HepG2 (cell line): ENCODE measurements around the gene S100A16. TPM values are rescaled to one million over a fixed set of nuclear protein-coding genes. Genes with fewer than 3 reads are reported as not detected.
A peak's percentile ranks its signal among the peaks of the same experiment; 100 is the strongest.

Source experiments
- ATAC-seq: fragments of 200-7000 bp; cut with Tn5 transposase; 3 replicates; pipeline ENCODE4 v1.9.1; 2020; ENCODE audit warnings: mild to moderate bottlenecking, moderate library complexity
- BruUV-seq: library from RNA; stranded (reverse); fragments of 400-500 nt; replicated peaks from 2 replicates; lab custom pipeline; 2021; lab: Mats Ljungman, UMichigan
- CTCF ChIA-PET: fragments of 300-600 bp; formaldehyde crosslinking; extraction: SDS; loops from one replicate; lab custom pipeline; 2021; ENCODE audit warnings: low total read pairs, inconsistent platforms, low intra/inter-chr PET ratio; lab: Yijun Ruan, JAX
- POLR2A ChIA-PET: fragments of 350-600 bp; sonication (Branson Sonifier 250); formaldehyde crosslinking; loops from one replicate; lab custom pipeline; 2020; ENCODE audit warnings: antibody characterized with exemption, inconsistent platforms; lab: Yijun Ruan, JAX
- DNase-seq: peaks from one replicate; pipeline ENCODE4 v3.0.0-alpha.2; 2015; ENCODE audit warnings: low spot score
- FAIRE-seq: peaks from 3 replicates; lab custom pipeline; 2011; peaks lifted over from hg19 to GRCh38; lab: Jason Lieb, UNC
- H2AFZ ChIP-seq: one replicate; pipeline ENCODE4 v1.6.1; 2011; ENCODE audit warnings: low read length, inconsistent platforms
- H3K27ac ChIP-seq: fragments of 300-600 bp; 3 replicates; pipeline ENCODE4 v1.8.0; 2011; ENCODE audit warnings: mixed run types, mild to moderate bottlenecking, mixed read lengths, low read length, inconsistent platforms; ENCODE audit not compliant: insufficient read depth; ENCODE audit errors: extremely low read length
- H3K27me3 ChIP-seq, 2 experiments: fragments of 200-600 bp in 1 of 2; 2 replicates in 1 of 2; 3 replicates in 1 of 2; pipeline versions ENCODE4 v1.6.0 to v1.8.0; 2011; ENCODE audit warnings: low read length in 2 of 2, mild to moderate bottlenecking in 2 of 2, moderate library complexity in 2 of 2, inconsistent platforms in 1 of 2; ENCODE audit not compliant: insufficient read depth in 2 of 2, control insufficient read depth in 1 of 2
- H3K36me3 ChIP-seq, 2 experiments: fragments of 200-600 bp in 1 of 2; replicated peaks in 1 of 2; 2 replicates in 1 of 2; 3 replicates in 1 of 2; pipeline versions ENCODE4 v1.5.1 to v1.8.0; 2011; ENCODE audit warnings: low read length in 2 of 2, inconsistent platforms in 1 of 2; ENCODE audit not compliant: insufficient read depth in 2 of 2, control insufficient read depth in 1 of 2
- H3K4me1 ChIP-seq: 2 replicates; pipeline ENCODE4 v1.5.1; 2012; ENCODE audit warnings: low read length, inconsistent platforms; ENCODE audit not compliant: insufficient read depth
- H3K4me2 ChIP-seq: 2 replicates; pipeline ENCODE4 v1.6.0; 2011; ENCODE audit warnings: low read depth, low read length, inconsistent platforms
- H3K4me3 ChIP-seq, 3 experiments: fragments of 200-600 bp in 1 of 3; sonication (generic), shearing (Covaris generic) in 1 of 3; replicated peaks in 1 of 3; 2 replicates each; pipeline ENCODE4 v1.5.1; 2011 to 2016; ENCODE audit warnings: low read length in 3 of 3, inconsistent platforms in 2 of 3, low read depth in 2 of 3, mild to moderate bottlenecking in 2 of 3, control low read depth in 1 of 3, mixed read lengths in 1 of 3; ENCODE audit not compliant: insufficient read depth in 1 of 3
- H3K79me2 ChIP-seq: one replicate; pipeline ENCODE4 v1.6.1; 2011; ENCODE audit warnings: low read length, inconsistent platforms; ENCODE audit not compliant: insufficient read depth
- H3K9ac ChIP-seq: 2 replicates; pipeline ENCODE4 v1.6.0; 2011; ENCODE audit warnings: mild to moderate bottlenecking, low read depth, low read length, inconsistent platforms; ENCODE audit not compliant: insufficient read depth
- H3K9me3 ChIP-seq: 2 replicates; pipeline ENCODE4 v1.5.1; 2012; ENCODE audit warnings: mild to moderate bottlenecking, low read length
- H4K20me1 ChIP-seq: 2 replicates; pipeline ENCODE4 v1.6.0; 2011; ENCODE audit warnings: inconsistent platforms, mild to moderate bottlenecking, low read length, moderate library complexity; ENCODE audit not compliant: insufficient read depth
- KLF16 ChIP-seq, 2 experiments: sonication (generic) in 1 of 2; formaldehyde crosslinking in 1 of 2; IDR thresholded peaks; 2 replicates each; pipeline versions ENCODE4 v1.6.1 to v1.8.0; 2016 to 2023; ENCODE audit warnings: missing genetic modification reagents in 2 of 2, missing compliant biosample characterization in 1 of 2
- MAZ ChIP-seq, 2 experiments: sonication (generic) in 1 of 2; formaldehyde crosslinking in 1 of 2; IDR thresholded peaks; 2 replicates each; pipeline versions ENCODE4 v1.5.0 to v1.6.1; 2012 to 2020; ENCODE audit warnings: low read depth in 2 of 2, mild to moderate bottlenecking in 2 of 2, borderline replicate concordance in 1 of 2, improper control_type of control experiment in 1 of 2, low read length in 1 of 2, missing genetic modification reagents in 1 of 2, moderate library complexity in 1 of 2
- NONO ChIP-seq, 2 experiments: fragments of 450-650 bp in 1 of 2; sonication (generic) in 1 of 2; formaldehyde crosslinking in 1 of 2; IDR thresholded peaks in 1 of 2; conservative IDR thresholded peaks in 1 of 2; 2 replicates each; pipeline versions ENCODE4 v1.6.1 to v1.8.0; 2017 to 2022; ENCODE audit warnings: mild to moderate bottlenecking in 1 of 2, missing genetic modification reagents in 1 of 2, moderate library complexity in 1 of 2
- POGZ ChIP-seq: sonication (generic); formaldehyde crosslinking; IDR thresholded peaks from 2 replicates; pipeline ENCODE4 v1.4.0; 2020; ENCODE audit warnings: mild to moderate bottlenecking, missing genetic modification reagents
- POLR2A ChIP-seq, 2 experiments: IDR thresholded peaks; 2 replicates each; pipeline ENCODE4 v1.6.1; 2011; ENCODE audit warnings: low read depth in 2 of 2, low read length in 2 of 2, mild to moderate bottlenecking in 1 of 2, moderate library complexity in 1 of 2; ENCODE audit not compliant: insufficient read depth in 1 of 2
- RBM22 ChIP-seq: fragments of 200-400 bp; formaldehyde crosslinking; optimal IDR thresholded peaks from 2 replicates; pipeline ENCODE3; 2017; ENCODE audit warnings: mild to moderate bottlenecking, low read length, moderate library complexity
- SP5 ChIP-seq: IDR thresholded peaks from 2 replicates; pipeline ENCODE4 v1.6.1; 2016; ENCODE audit warnings: low read depth, borderline replicate concordance
- SRSF1 ChIP-seq: fragments of 200-400 bp; formaldehyde crosslinking; optimal IDR thresholded peaks from 2 replicates; pipeline ENCODE3; 2017; ENCODE audit warnings: mild to moderate bottlenecking, low read depth, low read length, moderate library complexity
- ZBTB42 ChIP-seq: sonication (generic); formaldehyde crosslinking; IDR thresholded peaks from 2 replicates; pipeline ENCODE4 v1.5.0; 2020; ENCODE audit warnings: mild to moderate bottlenecking, missing genetic modification reagents
- ZFP36 ChIP-seq: fragments of 150-350 bp; IDR thresholded peaks from 2 replicates; pipeline ENCODE4 v1.6.1; 2018; ENCODE audit warnings: borderline replicate concordance, low read length, low read depth; ENCODE audit not compliant: partially characterized antibody
- ZNF263 ChIP-seq: sonication (generic); formaldehyde crosslinking; IDR thresholded peaks from 2 replicates; pipeline ENCODE4 v1.4.0; 2020; ENCODE audit warnings: missing genetic modification reagents
- ZNF737 ChIP-seq: sonication (generic); formaldehyde crosslinking; IDR thresholded peaks from 2 replicates; pipeline ENCODE4 v1.5.0; 2020; ENCODE audit warnings: missing genetic modification reagents, mild to moderate bottlenecking, borderline replicate concordance
- WGBS: methylation state at CpG from one replicate; pipeline ENCODE4 v1.1.6; 2017; ENCODE audit warnings: low lambda C conversion rate; 5-methylcytosine and 5-hydroxymethylcytosine counted together
- in situ Hi-C: cut with HindIII; loops from 2 replicates; pipeline ENCODE4 v1.10.0; 2017; ENCODE audit warnings: low pct_unique_long_range_greater_than_20kb; ENCODE audit not compliant: extremely low pct_ligation_motif_present
- intact Hi-C: fragments of 100-400 bp; cut with micrococcal nuclease; formaldehyde crosslinking; loops from one replicate; pipeline ENCODE4 v1.10.0; 2022; ENCODE audit not compliant: unreplicated experiment
- polyA plus RNA-seq, 8 experiments: library from polyadenylated mRNA; depleted of rRNA in 3 of 8; stranded (reverse) in 7 of 8; unstranded in 1 of 8; fragments of >200 nt; fragmentation: Illumina TruSeq in 4 of 8; extraction: Trizol in 4 of 8; gene quantifications; 2 replicates each; pipeline versions ENCODE4 v1.2.1 to v1.2.3, GENCODE V29; 2011 to 2016; ENCODE audit warnings: low read depth in 4 of 8, missing spikeins in 1 of 8, mixed read lengths in 1 of 8; ENCODE audit not compliant: insufficient read depth in 1 of 8
- total RNA-seq, 5 experiments: library from RNA; depleted of rRNA; stranded (reverse); fragments of >200 nt; fragmentation: Illumina TruSeq; extraction: Trizol; gene quantifications; 2 replicates each; pipeline ENCODE4 v1.2.3, GENCODE V29; 2016; ENCODE audit warnings: low read depth in 1 of 5
- TF ChIP-seq, protein P1 (sequence below): sonication (generic); formaldehyde crosslinking; IDR thresholded peaks from 2 replicates; pipeline ENCODE4 v1.4.0; 2020; ENCODE audit warnings: mild to moderate bottlenecking, low read depth, missing genetic modification reagents
- TF ChIP-seq, protein P2 (sequence below): sonication (generic); formaldehyde crosslinking; IDR thresholded peaks from 2 replicates; pipeline ENCODE4 v1.5.1; 2020; ENCODE audit warnings: missing genetic modification reagents, mild to moderate bottlenecking, borderline replicate concordance
- TF ChIP-seq, protein P3 (sequence below): sonication (generic); formaldehyde crosslinking; IDR thresholded peaks from 2 replicates; pipeline ENCODE4 v1.5.0; 2020; ENCODE audit warnings: missing genetic modification reagents
- TF ChIP-seq, protein P4 (sequence below): sonication (generic); formaldehyde crosslinking; IDR thresholded peaks from 2 replicates; pipeline ENCODE4 v1.4.0; 2020; ENCODE audit warnings: mild to moderate bottlenecking, missing genetic modification reagents, borderline replicate concordance

Gene S100A16
- total and polyA plus RNA-seq, 2 of the 13 experiments (the other 11 are each of a cell fraction or from before 2014, with no cell fraction given): 46.0 to 195 TPM

- peak; percentile 72 for DNase-seq
- 4% methylated on average over 8 of the region's 10 CpGs for WGBS
- intact Hi-C loops: loop anchor here (1.0 to 5.0 kb wide), 3 partner anchors 19 to 116 kb away; no protein-coding TSS in a partner anchor
- no peaks in the 10 kb centered on the region for H3K9me3 ChIP-seq
- peak; percentile 68 for ATAC-seq
- CTCF ChIA-PET: interaction anchor here (1.4 to 2.0 kb wide), 3 partner anchors 55 to 118 kb away, joined by 5 to 18 read pairs (median 7); no protein-coding TSS in a partner anchor
- in situ Hi-C loops: loop anchor here (5.0 kb wide), 2 partner anchors 56 to 121 kb away; no protein-coding TSS in a partner anchor
- no TSS peak for BruUV-seq
- H4K20me1 ChIP-seq: no peaks in the 10 kb centered on the region
- H3K4me2 ChIP-seq: peak within 1 kb of the TSS; percentile 91
- H3K79me2 ChIP-seq: peaks cover 34% of the 10 kb centered on the region
- H3K36me3 ChIP-seq: peaks cover 0 to 2% of the 10 kb centered on the region in 2 experiments; a peak in 2 of 5 replicates
- H3K4me1 ChIP-seq: peaks cover 63% of the 10 kb centered on the region
- no peak for FAIRE-seq
- no peaks in the 10 kb centered on the region for H3K27me3 ChIP-seq
- POLR2A ChIA-PET: interaction anchor here (0.6 to 15.2 kb wide), 30 partner anchors 9 to 359 kb away, joined by 3 to 390 read pairs (median 6); partner anchors contain the start of genes INTS3, S100A14, S100A16 and S100A6
- H2AFZ ChIP-seq: peak within 1 kb of the TSS; percentile 63
- peak within 1 kb of the TSS; percentile 87 for H3K27ac ChIP-seq
- H3K4me3 ChIP-seq: peak within 1 kb of the TSS; percentile 72 to 84 (median 74)
- H3K9ac ChIP-seq: peak within 1 kb of the TSS; percentile 78
- TF ChIP-seq, protein P1, sequence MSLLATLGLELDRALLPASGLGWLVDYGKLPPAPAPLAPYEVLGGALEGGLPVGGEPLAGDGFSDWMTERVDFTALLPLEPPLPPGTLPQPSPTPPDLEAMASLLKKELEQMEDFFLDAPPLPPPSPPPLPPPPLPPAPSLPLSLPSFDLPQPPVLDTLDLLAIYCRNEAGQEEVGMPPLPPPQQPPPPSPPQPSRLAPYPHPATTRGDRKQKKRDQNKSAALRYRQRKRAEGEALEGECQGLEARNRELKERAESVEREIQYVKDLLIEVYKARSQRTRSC (CRISPR knock-in tag): no peak
- TF ChIP-seq, protein P2, sequence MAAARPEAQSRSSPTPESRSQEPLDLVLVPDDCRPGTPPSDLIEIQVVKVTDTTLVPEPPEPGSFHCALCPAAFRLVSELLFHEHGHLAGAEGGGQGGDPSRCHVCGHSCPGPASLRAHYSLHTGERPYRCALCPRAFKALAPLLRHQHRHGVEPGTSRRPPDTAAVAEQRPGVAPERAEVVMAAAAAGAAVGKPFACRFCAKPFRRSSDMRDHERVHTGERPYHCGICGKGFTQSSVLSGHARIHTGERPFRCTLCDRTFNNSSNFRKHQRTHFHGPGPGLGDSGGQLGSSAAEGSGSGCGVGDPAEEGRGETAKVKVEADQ: peak; percentile 62; the same call in 1 of the 2 replicates
- TF ChIP-seq ZNF737 (CRISPR knock-in tag): no peak
- peak; percentile 35 for TF ChIP-seq SRSF1
- TF ChIP-seq POGZ (CRISPR knock-in tag): peak; percentile 37; the same call in 1 of the 2 replicates
- TF ChIP-seq SP5 (CRISPR knock-in tag): peak; percentile 59; the same call in 1 of the 2 replicates
- 0 out of 2 replicates have a peak, but pooled peaks have one; percentile 12 for TF ChIP-seq ZBTB42 (CRISPR knock-in tag)
- 0 out of 4 replicates have a peak, but pooled peaks of 1 of the 2 experiments have one; percentile 19 for TF ChIP-seq KLF16 (CRISPR knock-in tag; IDR thresholded peaks at IDR 0.05)
- no peak for TF ChIP-seq MAZ (IDR thresholded peaks at IDR 0.05; ENCODE audit: borderline replicate concordance, low read depth, low read length)
- TF ChIP-seq MAZ (CRISPR knock-in tag; IDR thresholded peaks at IDR 0.05; ENCODE audit: low read depth): 0 out of 2 replicates have a peak, but pooled peaks have one; percentile 5
- TF ChIP-seq POLR2A (IDR thresholded peaks at IDR 0.05; ENCODE audit: insufficient read depth in 1 of 2, low read depth in 2 of 2, low read length in 2 of 2): peak; percentile 64 to 85
- peak; percentile 89 for TF ChIP-seq ZNF263
- TF ChIP-seq, protein P3, sequence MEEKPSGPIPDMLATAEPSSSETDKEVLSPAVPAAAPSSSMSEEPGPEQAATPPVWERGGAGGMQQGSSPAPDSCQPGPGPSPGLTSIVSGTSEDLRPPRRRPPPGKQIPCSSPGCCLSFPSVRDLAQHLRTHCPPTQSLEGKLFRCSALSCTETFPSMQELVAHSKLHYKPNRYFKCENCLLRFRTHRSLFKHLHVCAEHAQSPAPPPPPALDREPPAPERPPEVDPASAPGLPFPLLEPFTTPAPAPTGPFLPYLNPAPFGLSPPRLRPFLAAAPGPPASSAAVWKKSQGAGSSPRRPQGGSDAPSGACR (CRISPR knock-in tag): peak; percentile 50; the same call in 1 of the 2 replicates
- TF ChIP-seq, protein P4, sequence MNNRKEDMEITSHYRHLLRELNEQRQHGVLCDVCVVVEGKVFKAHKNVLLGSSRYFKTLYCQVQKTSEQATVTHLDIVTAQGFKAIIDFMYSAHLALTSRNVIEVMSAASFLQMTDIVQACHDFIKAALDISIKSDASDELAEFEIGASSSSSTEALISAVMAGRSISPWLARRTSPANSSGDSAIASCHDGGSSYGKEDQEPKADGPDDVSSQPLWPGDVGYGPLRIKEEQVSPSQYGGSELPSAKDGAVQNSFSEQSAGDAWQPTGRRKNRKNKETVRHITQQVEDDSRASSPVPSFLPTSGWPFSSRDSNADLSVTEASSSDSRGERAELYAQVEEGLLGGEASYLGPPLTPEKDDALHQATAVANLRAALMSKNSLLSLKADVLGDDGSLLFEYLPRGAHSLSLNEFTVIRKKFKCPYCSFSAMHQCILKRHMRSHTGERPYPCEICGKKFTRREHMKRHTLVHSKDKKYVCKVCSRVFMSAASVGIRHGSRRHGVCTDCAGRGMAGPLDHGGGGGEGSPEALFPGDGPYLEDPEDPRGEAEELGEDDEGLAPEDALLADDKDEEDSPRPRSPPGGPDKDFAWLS (CRISPR knock-in tag): 0 out of 2 replicates have a peak, but pooled peaks have one; percentile 46
- TF ChIP-seq NONO (IDR thresholded peaks at IDR 0.05): no peak
- 0 out of 2 replicates have a peak, but pooled peaks have one; percentile 4 for TF ChIP-seq NONO (CRISPR knock-in tag; conservative IDR thresholded peaks at IDR 0.05)
- TF ChIP-seq RBM22: no peak
- TF ChIP-seq ZFP36: no peak
These were observed 15.0 kb upstream of the S100A16 start, which contains the start of gene S100A1 for GRCh38 chr1:153627715-153628626. Gene S100A1, plus strand, starts transcription at chr1:153628434. Its CDS starts 2,088 bp downstream, at chr1:153630522.
